Endodermal cell (in vitro differentiated cells): ENCODE measurements around the gene LIX1L. TPM values are rescaled to one million over a fixed set of nuclear protein-coding genes. Genes with fewer than 3 reads are reported as not detected.
A peak's percentile ranks its signal among the peaks of the same experiment; 100 is the strongest.

Experiments
- DNase-seq: peaks from one replicate; pipeline ENCODE4 v3.0.0-alpha.2; 2017
- H3K27ac ChIP-seq: 2 replicates; pipeline ENCODE4 v1.5.1; 2013; ENCODE audit warnings: mild to moderate bottlenecking, low read depth, low read length, moderate library complexity
- H3K27me3 ChIP-seq: 2 replicates; pipeline ENCODE4 v1.6.1; 2013; ENCODE audit warnings: mild to moderate bottlenecking, low read length, moderate library complexity; ENCODE audit not compliant: insufficient read depth, control insufficient read depth, poor library complexity, severe bottlenecking
- H3K36me3 ChIP-seq: 2 replicates; pipeline ENCODE4 v1.7.0; 2013; ENCODE audit warnings: mild to moderate bottlenecking, low read length, moderate library complexity; ENCODE audit not compliant: control insufficient read depth, insufficient read depth
- H3K4me1 ChIP-seq: one replicate; pipeline ENCODE4 v1.7.0; 2013; ENCODE audit warnings: low read length; ENCODE audit not compliant: control insufficient read depth, insufficient read depth
- H3K4me3 ChIP-seq: 2 replicates; pipeline ENCODE4 v1.5.1; 2013; ENCODE audit warnings: mild to moderate bottlenecking, low read length, moderate library complexity
- H3K9ac ChIP-seq: 2 replicates; pipeline ENCODE4 v1.6.1; 2013; ENCODE audit warnings: mild to moderate bottlenecking, low read length, moderate library complexity; ENCODE audit not compliant: poor library complexity, severe bottlenecking; ENCODE audit errors: extremely low read depth
- H3K9me3 ChIP-seq: 2 replicates; pipeline ENCODE4 v1.6.1; 2013; ENCODE audit warnings: mild to moderate bottlenecking, low read length, moderate library complexity; ENCODE audit not compliant: control insufficient read depth
- H3K27ac Mint-ChIP-seq: 2 replicates; pipeline ENCODE4 v1.8.0; 2020; ENCODE audit warnings: mixed read lengths
- H3K27me3 Mint-ChIP-seq: 2 replicates; pipeline ENCODE4 v1.8.0; 2021; ENCODE audit warnings: mild to moderate bottlenecking, mixed read lengths; ENCODE audit not compliant: insufficient read depth
- H3K36me3 Mint-ChIP-seq: 2 replicates; pipeline ENCODE4 v1.8.0; 2020; ENCODE audit warnings: low read depth, mixed read lengths
- H3K4me1 Mint-ChIP-seq: 2 replicates; pipeline ENCODE4 v1.8.0; 2020; ENCODE audit warnings: mixed read lengths
- H3K4me3 Mint-ChIP-seq: 2 replicates; pipeline ENCODE4 v1.8.0; 2020; ENCODE audit warnings: mild to moderate bottlenecking, moderate library complexity, mixed read lengths
- H3K9me3 Mint-ChIP-seq: 2 replicates; pipeline ENCODE4 v1.8.0; 2020; ENCODE audit warnings: mild to moderate bottlenecking, mixed read lengths
- WGBS, 2 experiments: methylation state at CpG; one replicate each; pipeline versions ENCODE4 v1.1.5 to v1.1.7; 2013; ENCODE audit warnings: missing lambda C conversion rate in 2 of 2, mixed read lengths in 1 of 2; ENCODE audit not compliant: insufficient coverage in 1 of 2, insufficient read length in 1 of 2; 5-methylcytosine and 5-hydroxymethylcytosine counted together
- total RNA-seq, 2 donors: library from RNA; stranded (reverse); fragmentation: NEBNext Ultra II Directional in 1 of 2; extraction: Animal tissue kit (Norgen Biotek cat#: 25700) in 1 of 2; gene quantifications; 2 replicates in 1 of 2; 3 replicates in 1 of 2; pipeline ENCODE4 v1.2.1, GENCODE V29; 2021
- TF ChIP-seq, protein P1 (sequence below): fragments of 200-600 bp; sonication (generic); conservative IDR thresholded peaks from 2 replicates; pipeline ENCODE4 v1.5.0; 2021; ENCODE audit warnings: antibody characterized with exemption, mild to moderate bottlenecking

Gene LIX1L
- total RNA-seq, 2 donors from 2014 or later: 16.6 to 21.3 TPM

DNA sequence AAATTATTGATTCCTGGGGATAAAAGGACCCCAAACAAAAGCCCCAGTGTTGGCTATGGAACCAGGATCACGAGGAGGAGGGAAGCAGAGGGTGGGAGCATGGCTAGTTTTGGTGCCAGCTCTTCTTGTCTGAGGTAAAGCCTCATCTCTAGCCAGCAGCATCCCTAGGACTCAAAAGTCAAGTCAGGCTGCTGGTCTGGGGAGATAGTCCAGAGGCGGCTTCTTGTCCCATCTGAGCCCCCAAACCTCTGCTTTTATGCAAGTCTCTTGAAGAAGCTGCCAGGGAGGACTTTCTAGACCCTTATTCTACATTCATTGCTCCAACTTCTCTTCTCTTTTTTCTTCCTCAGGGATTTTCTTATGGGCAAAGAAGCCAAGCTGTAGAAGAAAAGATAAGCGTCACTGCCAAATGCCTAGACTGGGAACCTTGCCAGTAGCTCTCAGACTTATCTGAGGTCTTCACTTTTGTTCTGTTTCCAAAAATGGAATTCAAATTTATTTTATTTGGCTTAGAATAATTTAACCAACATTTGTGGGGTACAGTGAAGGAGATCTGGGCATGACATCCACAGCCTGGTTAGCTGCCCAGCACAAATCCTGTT, 65.2 kb downstream of the LIX1L start:
- no peaks in the 10 kb centered on the region for H3K9me3 ChIP-seq
- no peaks in the 10 kb centered on the region for H3K36me3 ChIP-seq
- H3K9ac ChIP-seq: no peak overlapping the region
- Mint-ChIP-seq H3K4me1 (peaks cover 26% of the 10 kb centered on the region), H3K27me3 (peaks cover 29% of the 10 kb centered on the region), H3K9me3 (no peaks in the 10 kb centered on the region), H3K36me3 (no peaks in the 10 kb centered on the region), H3K4me3 (peak overlapping the region; percentile 43), H3K27ac (peak overlapping the region; percentile 86)
- TF ChIP-seq, protein P1, sequence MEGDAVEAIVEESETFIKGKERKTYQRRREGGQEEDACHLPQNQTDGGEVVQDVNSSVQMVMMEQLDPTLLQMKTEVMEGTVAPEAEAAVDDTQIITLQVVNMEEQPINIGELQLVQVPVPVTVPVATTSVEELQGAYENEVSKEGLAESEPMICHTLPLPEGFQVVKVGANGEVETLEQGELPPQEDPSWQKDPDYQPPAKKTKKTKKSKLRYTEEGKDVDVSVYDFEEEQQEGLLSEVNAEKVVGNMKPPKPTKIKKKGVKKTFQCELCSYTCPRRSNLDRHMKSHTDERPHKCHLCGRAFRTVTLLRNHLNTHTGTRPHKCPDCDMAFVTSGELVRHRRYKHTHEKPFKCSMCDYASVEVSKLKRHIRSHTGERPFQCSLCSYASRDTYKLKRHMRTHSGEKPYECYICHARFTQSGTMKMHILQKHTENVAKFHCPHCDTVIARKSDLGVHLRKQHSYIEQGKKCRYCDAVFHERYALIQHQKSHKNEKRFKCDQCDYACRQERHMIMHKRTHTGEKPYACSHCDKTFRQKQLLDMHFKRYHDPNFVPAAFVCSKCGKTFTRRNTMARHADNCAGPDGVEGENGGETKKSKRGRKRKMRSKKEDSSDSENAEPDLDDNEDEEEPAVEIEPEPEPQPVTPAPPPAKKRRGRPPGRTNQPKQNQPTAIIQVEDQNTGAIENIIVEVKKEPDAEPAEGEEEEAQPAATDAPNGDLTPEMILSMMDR: no peak
- peak overlapping the region; percentile 69 for H3K4me3 ChIP-seq
- no peaks in the 10 kb centered on the region for H3K27me3 ChIP-seq
- H3K27ac ChIP-seq: no peak overlapping the region
- peaks cover 4% of the 10 kb centered on the region for H3K4me1 ChIP-seq
- 78 to 88% methylated on average over 3 of the region's 3 CpGs for WGBS, 2 experiments
- no peak for DNase-seq

DNA sequence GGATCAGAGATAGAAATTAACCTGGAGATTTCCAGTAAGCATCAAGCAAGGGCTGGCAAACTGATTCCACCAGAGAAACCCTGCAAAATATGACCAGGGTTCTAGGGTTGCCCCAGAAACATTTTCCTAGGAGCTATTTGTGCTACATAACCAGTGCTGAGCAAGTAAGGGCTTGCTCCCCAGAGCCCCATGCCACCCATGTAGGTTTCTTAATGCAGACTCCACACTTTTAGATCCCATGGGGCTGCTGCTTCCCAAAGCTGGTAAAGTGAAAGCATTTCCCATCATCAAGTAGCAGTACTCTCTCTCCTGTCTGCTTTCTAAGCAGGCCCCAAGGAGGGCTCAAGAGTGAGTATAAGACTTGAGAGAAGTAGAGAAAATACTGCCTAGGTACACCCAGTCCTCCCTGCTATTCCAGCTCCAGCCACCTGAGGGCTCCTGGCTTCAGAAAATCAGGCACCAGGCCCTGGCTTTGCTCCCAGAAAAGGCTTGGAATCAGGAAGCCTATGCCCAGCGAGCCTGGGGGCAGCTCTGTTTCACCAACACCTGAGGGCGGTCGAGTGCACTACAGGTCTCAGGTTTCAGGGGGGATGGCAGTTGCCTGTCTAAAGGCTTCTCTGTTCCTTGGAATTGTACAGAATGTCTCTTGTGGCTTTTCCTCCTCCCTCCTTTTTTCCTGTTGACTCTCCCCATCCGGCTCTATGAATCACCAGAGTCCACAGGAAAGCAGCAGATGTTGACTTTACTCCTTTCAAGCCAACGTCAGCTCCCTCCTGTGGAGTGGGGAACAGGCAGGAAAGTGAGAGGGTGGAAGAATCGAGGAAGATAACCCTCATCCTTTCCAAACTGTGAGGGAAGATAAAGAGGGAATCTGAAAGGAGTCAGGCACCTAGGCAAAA, 66.0 kb downstream of the LIX1L start:
- 0 to 6% methylated on average over 3 to 6 of the region's 6 CpGs for WGBS, 2 experiments
- H3K9me3 ChIP-seq: no peaks in the 10 kb centered on the region
- H3K27me3 ChIP-seq: no peaks in the 10 kb centered on the region
- no peaks in the 10 kb centered on the region for H3K36me3 Mint-ChIP-seq
- H3K27ac ChIP-seq: no peak overlapping the region
- peaks cover 22% of the 10 kb centered on the region for H3K27me3 Mint-ChIP-seq
- peak overlapping the region; percentile 86 for H3K27ac Mint-ChIP-seq
- peaks cover 4% of the 10 kb centered on the region for H3K4me1 ChIP-seq
- H3K4me1 Mint-ChIP-seq: peaks cover 32% of the 10 kb centered on the region
- no peak overlapping the region for H3K9ac ChIP-seq
- peak overlapping the region; percentile 43 for H3K4me3 Mint-ChIP-seq
- TF ChIP-seq, protein P1: peak; percentile 98
- peak overlapping the region; percentile 69 for H3K4me3 ChIP-seq
- H3K9me3 Mint-ChIP-seq: no peaks in the 10 kb centered on the region
- H3K36me3 ChIP-seq: no peaks in the 10 kb centered on the region
- peak; percentile 99 for DNase-seq

DNA sequence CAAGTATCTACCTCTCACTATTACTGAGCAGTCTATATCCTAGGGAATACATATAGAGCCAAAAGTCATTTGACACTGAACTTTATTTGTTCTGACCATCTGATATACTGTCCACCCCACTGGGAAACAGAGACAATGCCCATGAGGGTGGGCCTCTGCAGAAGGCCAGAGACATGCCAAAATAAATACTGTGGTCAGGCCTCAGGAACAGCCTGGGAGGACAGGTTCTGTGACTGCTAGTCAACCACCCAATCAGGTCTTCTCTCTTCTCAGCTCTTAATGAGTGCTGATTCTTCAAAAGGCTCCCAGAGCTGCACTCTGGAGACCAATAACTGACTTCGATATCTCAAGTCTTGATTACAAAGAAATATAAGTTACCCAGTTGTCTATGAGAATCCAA, 66.7 kb downstream of the LIX1L start:
- Histone ChIP-seq H3K27me3 (no peaks in the 10 kb centered on the region), H3K36me3 (no peaks in the 10 kb centered on the region), H3K27ac (no peak overlapping the region), H3K9ac (no peak overlapping the region), H3K4me1 (peaks cover 4% of the 10 kb centered on the region), H3K9me3 (no peaks in the 10 kb centered on the region), H3K4me3 (no peak overlapping the region)
- peak overlapping the region; percentile 44 for H3K27ac Mint-ChIP-seq
- TF ChIP-seq, protein P1: no peak
- 85% methylated on average over 1 of the region's 1 CpG; no CpG with 5 or more reads in 1 of the 2 experiments for WGBS, 2 experiments
- peaks cover 15% of the 10 kb centered on the region for H3K27me3 Mint-ChIP-seq
- H3K4me1 Mint-ChIP-seq: peaks cover 33% of the 10 kb centered on the region
- H3K4me3 Mint-ChIP-seq: no peak overlapping the region
- H3K36me3 Mint-ChIP-seq: no peaks in the 10 kb centered on the region
- H3K9me3 Mint-ChIP-seq: no peaks in the 10 kb centered on the region
- no peak for DNase-seq
